GM18508 (cell line): ENCODE data around the gene CHRM4.
"Not testable (repeated sequence)": the region's sequence is repeated elsewhere in the genome, so short reads cannot be mapped to it uniquely, and the experiment has no call there.

ENCODE experiments used
- ATAC-seq: cut with Tn5 transposase; IDR thresholded peaks from one replicate; pipeline ENCODE4 v1.9.1; 2021; ENCODE audit warnings: moderate number of reproducible peaks; ENCODE audit not compliant: insufficient read depth, unreplicated experiment

Gene CHRM4

GRCh38 chr11:46371262-46371661, 20.3 kb downstream of the CHRM4 start:
- not testable (repeated sequence) for ATAC-seq

GRCh38 chr11:46370253-46370652, 21.3 kb downstream of the CHRM4 start:
- no peak for ATAC-seq

- ATAC-seq = no peak
Observed at GRCh38 chr11:46369458-46370152, 22.0 kb downstream of the CHRM4 start.

- no peak for ATAC-seq
Observed at GRCh38 chr11:46367916-46368267, 23.7 kb downstream of the CHRM4 start.

GRCh38 chr11:46367244-46367915, 24.2 kb downstream of the CHRM4 start:
- no peak for ATAC-seq

GRCh38 chr11:46366661-46367161, 24.9 kb downstream of the CHRM4 start:
- ATAC-seq = no peak

GRCh38 chr11:46366260-46366659, 25.3 kb downstream of the CHRM4 start:
- no peak for ATAC-seq

- no peak for ATAC-seq
Observed at GRCh38 chr11:46364791-46365190, 26.8 kb downstream of the CHRM4 start.

GRCh38 chr11:46364056-46364455, 27.5 kb downstream of the CHRM4 start:
- ATAC-seq = no peak

GRCh38 chr11:46363455-46364005, 28.0 kb downstream of the CHRM4 start:
- no peak for ATAC-seq

GRCh38 chr11:46363031-46363407, 28.6 kb downstream of the CHRM4 start:
- no peak for ATAC-seq

- no peak for ATAC-seq
Observed at GRCh38 chr11:46362156-46363030, 29.2 kb downstream of the CHRM4 start.

- ATAC-seq = peak; percentile 55
Observed at GRCh38 chr11:46361283-46362155, 30.1 kb downstream of the CHRM4 start.

GRCh38 chr11:46360878-46361277, 30.7 kb downstream of the CHRM4 start:
- no peak for ATAC-seq

GRCh38 chr11:46359953-46360352, 31.6 kb downstream of the CHRM4 start:
- ATAC-seq = no peak

- no peak for ATAC-seq
Observed at GRCh38 chr11:46357483-46357936, 34.1 kb downstream of the CHRM4 start.

- no peak for ATAC-seq
Observed at GRCh38 chr11:46356924-46357482, 34.6 kb downstream of the CHRM4 start.

GRCh38 chr11:46353698-46354097, 37.9 kb downstream of the CHRM4 start:
- ATAC-seq = no peak

- no peak for ATAC-seq
Observed at GRCh38 chr11:46352063-46352841, 39.3 kb downstream of the CHRM4 start.
